Measurements from ENCODE around the gene SLC9A5.

- TF ChIP-seq CTCF (conservative IDR thresholded peaks at IDR 0.05) (no peak), EZH2 (IDR thresholded peaks at IDR 0.05; ENCODE audit: low read depth) (no peak)
Observed at GRCh38 chr16:67223992-67224391, 24.8 kb upstream of the SLC9A5 start.
